Measurements from ENCODE around the gene MTARC2.
A peak's percentile ranks its signal among the peaks of the same experiment; 100 is the strongest.

DNA sequence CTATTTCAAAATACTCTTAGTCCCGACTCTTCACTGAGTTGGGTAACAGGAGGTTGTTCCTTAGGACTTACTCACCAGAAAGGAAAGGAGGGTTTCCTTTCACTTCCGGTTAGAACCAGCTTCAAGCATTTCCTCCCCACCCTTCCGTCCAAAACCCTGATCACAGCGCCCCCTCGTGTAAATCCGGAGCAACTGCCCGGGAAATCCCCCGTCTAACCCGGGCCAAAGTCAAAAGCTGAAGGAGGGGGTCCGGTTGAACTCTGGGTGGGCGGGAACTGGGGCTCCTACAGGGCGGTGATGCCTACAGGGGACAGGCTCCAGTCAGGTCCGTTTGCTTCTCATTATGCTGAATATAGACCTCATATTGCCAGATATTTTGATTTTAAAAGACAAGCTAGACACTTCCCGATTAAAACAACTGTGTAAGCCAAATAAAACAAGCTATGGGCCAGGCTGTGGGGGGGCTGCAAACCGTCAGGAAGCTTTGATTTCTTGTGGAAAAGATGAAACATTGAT is 15.0 kb upstream of the MTARC2 start:
- no peak for TF ChIP-seq POLR2AphosphoS5 (IDR thresholded peaks at IDR 0.05)
- no peak for TF ChIP-seq EZH2 (IDR thresholded peaks at IDR 0.05; ENCODE audit: borderline replicate concordance, insufficient read depth, low read length, poor library complexity, severe bottlenecking)
- TF ChIP-seq REST (IDR thresholded peaks at IDR 0.05; ENCODE audit: borderline replicate concordance) = no peak
- TF ChIP-seq TAF1 (IDR thresholded peaks at IDR 0.05; ENCODE audit: low read depth) = no peak
- peak; percentile 55 for TF ChIP-seq CTCF (IDR thresholded peaks at IDR 0.05; ENCODE audit: poor library complexity, severe bottlenecking)
- TF ChIP-seq EP300 (conservative IDR thresholded peaks at IDR 0.05; ENCODE audit: poor library complexity, severe bottlenecking) = no peak
